LNCaP clone FGC (cell line): ENCODE data around the gene STXBP6.

ENCODE experiments used
- DNase-seq: peaks from one replicate; pipeline ENCODE4 v3.0.0-alpha.2; 2011; ENCODE audit warnings: low read depth
- H3K4me3 ChIP-seq: 2 replicates; pipeline ENCODE4 v1.5.1; 2011; ENCODE audit warnings: mild to moderate bottlenecking, low read depth, low read length, control low read depth
- CTCF ChIP-seq: IDR thresholded peaks from 2 replicates; pipeline ENCODE4 v1.5.1; 2012; ENCODE audit warnings: mild to moderate bottlenecking; ENCODE audit not compliant: control insufficient read depth, insufficient read depth; ENCODE audit errors: extremely low read depth

The STXBP6 gene

GRCh38 chr14:25037032-25037431 is 12.9 kb downstream of the STXBP6 start:
- no peak for DNase-seq
- no peak for TF ChIP-seq CTCF
- H3K4me3 ChIP-seq: no peak overlapping the region

GRCh38 chr14:25034803-25035681 is 14.9 kb downstream of the STXBP6 start:
- peak; percentile 58 for DNase-seq
- H3K4me3 ChIP-seq: no peak overlapping the region
- peak; percentile 41 for TF ChIP-seq CTCF

GRCh38 chr14:25033358-25033757 is 16.6 kb downstream of the STXBP6 start:
- TF ChIP-seq CTCF: no peak
- DNase-seq: no peak

GRCh38 chr14:25032092-25032784 is 17.7 kb downstream of the STXBP6 start:
- no peak overlapping the region for H3K4me3 ChIP-seq
- peak; percentile 33 for TF ChIP-seq CTCF
- DNase-seq: no peak

More at GRCh38 chr14:25033358-25033757, 16.6 kb downstream of the STXBP6 start:
- no peak overlapping the region for H3K4me3 ChIP-seq

DNA sequence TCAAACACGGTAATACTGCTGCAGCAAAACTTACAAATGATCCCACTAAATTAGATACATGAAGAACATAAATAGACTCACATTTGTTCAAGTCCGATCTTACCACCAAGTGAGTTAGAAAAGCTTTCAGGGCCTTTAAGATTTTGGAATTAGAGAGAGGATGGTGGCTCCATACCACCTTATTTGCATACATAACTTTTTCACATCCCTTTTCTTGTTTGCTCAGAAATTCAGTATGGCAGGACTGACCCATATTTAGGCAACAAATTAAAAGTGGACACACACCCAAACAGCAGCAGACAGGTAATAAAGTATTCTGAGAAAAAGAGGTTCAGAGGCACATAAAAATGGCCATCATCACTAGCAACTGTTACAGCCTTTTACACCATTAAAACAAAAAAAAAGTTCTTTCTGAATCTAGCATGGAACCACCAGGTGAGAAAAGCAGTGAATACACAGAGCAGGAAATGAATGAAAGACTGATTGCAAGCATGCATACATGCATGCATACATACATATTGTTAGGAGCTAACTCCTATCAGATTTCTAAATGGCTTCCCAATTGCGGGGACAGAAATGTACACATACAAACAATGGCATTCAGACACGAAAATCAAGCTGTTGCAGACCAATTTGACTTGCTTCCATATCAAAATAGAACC is 23.3 kb downstream of the STXBP6 start:
- TF ChIP-seq CTCF: no peak
- no peak for DNase-seq
- H3K4me3 ChIP-seq: no peak overlapping the region

GRCh38 chr14:25019892-25020291 is 30.1 kb downstream of the STXBP6 start:
- no peak overlapping the region for H3K4me3 ChIP-seq
- TF ChIP-seq CTCF: no peak
- DNase-seq: no peak
